Bronchial epithelial cell (primary cell): ENCODE results near the gene TEKT5. TPM values are rescaled to one million over a fixed set of nuclear protein-coding genes. Genes with fewer than 3 reads are reported as not detected.
"Not testable (repeated sequence)": the region's sequence is repeated elsewhere in the genome, so short reads cannot be mapped to it uniquely, and the experiment has no call there.

ENCODE experiments used
- DNase-seq: peaks from one replicate; pipeline ENCODE4 v3.0.0-alpha.2; 2010; ENCODE audit warnings: low read depth
- FAIRE-seq: peaks from 2 replicates; lab custom pipeline; 2011; peaks lifted over from hg19 to GRCh38; lab: Jason Lieb, UNC
- H3K27me3 ChIP-seq: 2 replicates; pipeline ENCODE4 v1.5.1; 2011; ENCODE audit warnings: low read length; ENCODE audit not compliant: control insufficient read depth, insufficient read depth
- H3K36me3 ChIP-seq: 2 replicates; pipeline ENCODE4 v1.5.1; 2011; ENCODE audit warnings: low read length; ENCODE audit not compliant: control insufficient read depth, insufficient read depth
- H3K4me3 ChIP-seq: 2 replicates; pipeline ENCODE4 v1.5.1; 2011; ENCODE audit warnings: mild to moderate bottlenecking, low read depth, low read length, control low read depth
- CTCF ChIP-seq: IDR thresholded peaks from 2 replicates; pipeline ENCODE4 v1.5.1; 2011; ENCODE audit warnings: mild to moderate bottlenecking, moderate library complexity, low read length, control low read depth, inconsistent platforms; ENCODE audit not compliant: insufficient read depth, severe bottlenecking
- total RNA-seq: library from RNA; depleted of rRNA; stranded (reverse); fragments of >200 nt; gene quantifications from 2 replicates; pipeline ENCODE4 v1.2.1, GENCODE V29; 2014

Gene TEKT5
- total RNA-seq, 1 donor from 2014 or later, result 0.53 TPM

- FAIRE-seq, result no peak
- DNase-seq, result no peak
- H3K27me3 ChIP-seq, result no peaks in the 10 kb centered on the region
- no peaks in the 10 kb centered on the region for H3K36me3 ChIP-seq
- H3K4me3 ChIP-seq, result no peak overlapping the region
- TF ChIP-seq CTCF, result no peak
Measured at GRCh38 chr16:10654592-10655414, 39.9 kb downstream of the TEKT5 start.

GRCh38 chr16:10652730-10653590, 41.8 kb downstream of the TEKT5 start:
- Histone ChIP-seq H3K4me3 (peak overlapping the region; percentile 2), H3K27me3 (no peaks in the 10 kb centered on the region), H3K36me3 (no peaks in the 10 kb centered on the region)
- no peak for TF ChIP-seq CTCF
- FAIRE-seq (no peak), DNase-seq (peak; percentile 92)

DNA sequence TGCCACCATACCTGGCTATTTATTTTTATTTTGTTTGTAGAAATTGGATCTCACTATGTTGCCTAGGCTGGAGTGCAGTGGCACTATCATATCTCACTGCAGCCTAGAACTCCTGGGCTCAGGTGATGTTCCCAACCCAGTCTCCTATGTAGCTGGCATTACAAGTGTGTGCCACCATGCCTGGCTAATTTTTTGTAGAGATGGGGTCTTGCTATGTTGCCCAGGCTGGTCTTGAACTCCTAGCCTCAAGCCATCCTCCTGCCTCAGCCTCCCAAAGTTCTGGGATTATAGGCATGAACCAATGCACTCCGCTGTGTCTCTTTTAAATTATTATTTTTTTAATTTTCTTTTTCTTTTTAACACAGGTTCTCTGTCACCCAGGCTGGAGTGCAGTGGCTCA, 45.6 kb downstream of the TEKT5 start:
- not testable (repeated sequence) for FAIRE-seq, H3K27me3 ChIP-seq, H3K36me3 ChIP-seq, DNase-seq, H3K4me3 ChIP-seq

GRCh38 chr16:10647721-10648296, 46.9 kb downstream of the TEKT5 start:
- no peaks in the 10 kb centered on the region for H3K27me3 ChIP-seq
- no peak for FAIRE-seq
- no peaks in the 10 kb centered on the region for H3K36me3 ChIP-seq
- H3K4me3 ChIP-seq, result no peak overlapping the region
- DNase-seq, result no peak
- no peak for TF ChIP-seq CTCF

- DNase-seq, result no peak
- no peak overlapping the region for H3K4me3 ChIP-seq
- TF ChIP-seq CTCF, result no peak
- no peak for FAIRE-seq
- H3K36me3 ChIP-seq, result no peaks in the 10 kb centered on the region
- no peaks in the 10 kb centered on the region for H3K27me3 ChIP-seq
Measured at GRCh38 chr16:10647264-10647720, 47.4 kb downstream of the TEKT5 start.
